ENCODE data around the gene FAM187B.

FAM187B gene

DNA sequence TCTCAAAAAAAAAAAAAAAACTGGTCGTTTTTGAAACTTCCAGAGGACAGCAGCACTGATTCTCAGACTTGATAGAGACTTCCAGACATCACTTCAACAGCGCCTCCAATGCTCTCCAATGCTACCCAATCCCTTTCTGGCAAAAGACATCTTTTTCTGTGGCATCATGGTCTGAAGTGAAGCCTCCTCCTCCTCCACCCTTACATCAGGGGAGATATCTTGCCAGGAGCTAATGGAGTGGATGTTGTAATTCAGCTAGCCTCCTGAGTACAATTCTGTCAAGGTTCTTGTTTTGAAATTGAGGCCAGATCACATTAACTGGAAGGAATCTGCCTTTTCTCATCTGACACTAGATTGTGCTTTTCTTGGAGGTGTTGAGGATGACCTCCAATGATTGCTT, 49.8 kb downstream of the FAM187B start:
- DNase-seq (ENCODE audit: low spot score): no peak

GRCh38 chr19:35177377-35178274, 50.9 kb downstream of the FAM187B start:
- no peak for DNase-seq (ENCODE audit: low spot score)

- no peak for DNase-seq (ENCODE audit: low spot score)
These were observed 52.4 kb downstream of the FAM187B start for GRCh38 chr19:35176181-35176570.
